GM18508 (cell line): Measurements from ENCODE around the gene LMAN2.

Source experiments
- ATAC-seq: cut with Tn5 transposase; IDR thresholded peaks from one replicate; pipeline ENCODE4 v1.9.1; 2021; ENCODE audit warnings: moderate number of reproducible peaks; ENCODE audit not compliant: insufficient read depth, unreplicated experiment

LMAN2 gene

GRCh38 chr5:177294632-177295031 is 56.8 kb downstream of the LMAN2 start:
- ATAC-seq = no peak

GRCh38 chr5:177293819-177294581 is 57.5 kb downstream of the LMAN2 start:
- no peak for ATAC-seq

GRCh38 chr5:177291735-177292134 is 59.7 kb downstream of the LMAN2 start:
- no peak for ATAC-seq

GRCh38 chr5:177290816-177291596 is 60.5 kb downstream of the LMAN2 start:
- no peak for ATAC-seq

GRCh38 chr5:177288191-177288590 is 63.3 kb downstream of the LMAN2 start:
- ATAC-seq = no peak
